ENCODE measurements around the gene TIMM10B.
A peak's percentile ranks its signal among the peaks of the same experiment; 100 is the strongest.

Gene TIMM10B

DNA sequence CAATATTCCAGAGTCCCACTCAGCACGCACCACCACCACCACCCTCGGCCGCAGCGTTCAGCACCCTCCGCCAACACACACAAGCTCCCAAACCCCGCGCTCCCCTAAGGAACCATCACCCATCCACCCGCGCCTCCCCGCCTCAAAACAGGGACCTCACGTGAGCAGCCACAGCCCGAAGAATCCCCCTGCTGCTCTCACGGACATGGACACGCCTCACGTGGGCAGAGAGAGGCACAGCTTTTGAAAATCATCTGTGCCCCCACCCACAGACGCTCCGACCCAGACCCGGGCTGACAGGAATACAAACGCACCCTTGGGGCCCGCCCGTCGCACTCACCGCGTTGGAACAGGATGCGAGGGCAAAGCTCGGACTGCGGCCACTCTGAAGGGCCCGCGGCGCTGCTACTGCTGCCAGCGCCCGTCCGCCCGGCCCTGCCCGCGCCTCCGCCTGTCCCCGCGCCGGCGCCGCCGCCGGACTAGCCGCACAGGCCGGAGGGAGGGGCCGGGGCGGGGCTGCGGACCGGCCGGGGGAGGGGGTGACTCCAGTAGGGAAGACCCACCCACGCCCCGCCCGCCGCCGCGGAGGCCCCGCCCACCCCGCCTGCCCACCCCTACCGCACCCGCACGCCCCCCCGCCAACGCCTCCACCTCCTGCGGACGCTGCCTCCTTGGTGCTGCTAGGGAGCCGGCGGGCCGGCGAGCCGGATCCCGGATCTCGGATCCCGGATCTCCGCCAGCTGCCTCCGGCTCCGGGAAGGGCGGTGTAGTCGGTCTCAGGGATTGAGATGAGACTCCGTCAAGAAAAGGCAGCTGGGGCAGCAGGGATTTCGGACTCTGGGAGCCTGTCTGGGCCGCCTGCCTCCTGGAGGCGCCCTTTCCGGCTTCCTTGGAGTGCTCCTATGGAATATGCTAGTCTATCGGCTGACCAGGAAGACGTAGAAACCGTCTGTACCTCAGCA, 7.6 kb upstream of the TIMM10B start, which contains the start of gene TRIM3:
Gene TRIM3, minus strand, starts transcription at position 491 of the 962 bp plus-strand sequence. CDS start 8,246 bp downstream, outside the sequence.
- peak; percentile 85 for DNase-seq

- no peak for DNase-seq
These were observed 6.9 kb upstream of the TIMM10B start for GRCh38 chr11:6474413-6474792.

- no peak for DNase-seq
These were observed 6.3 kb upstream of the TIMM10B start for GRCh38 chr11:6474806-6475500.

- peak; percentile 71 for DNase-seq
These were observed 5.4 kb upstream of the TIMM10B start for GRCh38 chr11:6475936-6476335.

- DNase-seq = peak; percentile 4
These were observed 4.7 kb upstream of the TIMM10B start for GRCh38 chr11:6476571-6476970.

DNA sequence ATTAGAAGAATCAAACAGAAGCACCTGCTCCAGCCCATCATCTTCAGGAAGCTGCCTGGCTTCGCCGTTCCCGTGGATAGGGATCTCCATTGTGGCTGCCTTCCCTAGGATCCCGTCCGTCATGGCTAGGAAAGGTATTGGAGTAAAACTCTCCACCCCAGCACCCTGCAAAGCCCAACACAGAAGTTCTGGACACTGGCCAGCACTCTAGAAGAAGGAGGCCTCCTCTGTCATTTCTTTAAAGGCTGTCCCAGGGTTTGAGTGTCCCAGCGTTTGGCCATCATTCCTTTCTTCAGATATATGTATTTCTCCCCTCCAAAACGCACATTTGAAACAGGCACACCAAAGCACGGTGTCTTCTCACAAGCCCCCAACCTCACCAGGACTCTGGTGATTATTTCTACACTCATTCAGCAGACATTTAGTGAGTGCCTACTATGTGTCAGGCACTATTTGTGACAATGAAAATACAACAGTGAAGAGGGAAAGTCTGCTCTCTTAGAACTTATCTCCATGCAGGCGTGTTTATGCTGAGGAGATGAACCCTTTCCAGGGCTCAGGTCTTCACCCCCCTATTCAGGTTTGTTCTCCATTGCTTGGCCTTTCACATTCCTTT, 894 bp upstream of the TIMM10B start:
- DNase-seq = no peak

GRCh38 chr11:6481924-6482275, 599 bp downstream of the TIMM10B start:
- DNase-seq = no peak

- DNase-seq = no peak
These were observed 1.1 kb downstream of the TIMM10B start for GRCh38 chr11:6482441-6482840.

- no peak for DNase-seq
These were observed 1.7 kb downstream of the TIMM10B start for GRCh38 chr11:6483015-6483414.

- no peak for DNase-seq
These were observed 4.4 kb downstream of the TIMM10B start for GRCh38 chr11:6485661-6486060.

DNA sequence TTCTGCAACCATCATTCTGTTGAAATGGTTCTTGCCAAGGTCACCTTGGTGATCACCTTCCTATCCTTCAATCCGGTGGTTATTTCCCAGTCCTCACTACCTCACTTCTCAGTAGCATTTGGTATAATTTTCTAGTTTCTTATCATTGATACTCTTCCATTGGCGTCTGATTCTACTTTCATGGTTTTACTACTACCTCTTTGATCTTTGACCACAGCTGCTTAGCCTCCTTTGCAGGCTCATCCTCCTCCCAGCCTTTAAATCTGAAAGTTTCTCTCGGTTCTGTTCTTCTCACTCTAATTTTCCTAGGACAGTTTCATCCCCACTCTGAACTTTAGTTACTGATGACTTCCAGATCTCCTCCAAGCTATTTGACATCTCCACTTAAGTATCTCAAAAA, 5.0 kb downstream of the TIMM10B start:
- no peak for DNase-seq

DNA sequence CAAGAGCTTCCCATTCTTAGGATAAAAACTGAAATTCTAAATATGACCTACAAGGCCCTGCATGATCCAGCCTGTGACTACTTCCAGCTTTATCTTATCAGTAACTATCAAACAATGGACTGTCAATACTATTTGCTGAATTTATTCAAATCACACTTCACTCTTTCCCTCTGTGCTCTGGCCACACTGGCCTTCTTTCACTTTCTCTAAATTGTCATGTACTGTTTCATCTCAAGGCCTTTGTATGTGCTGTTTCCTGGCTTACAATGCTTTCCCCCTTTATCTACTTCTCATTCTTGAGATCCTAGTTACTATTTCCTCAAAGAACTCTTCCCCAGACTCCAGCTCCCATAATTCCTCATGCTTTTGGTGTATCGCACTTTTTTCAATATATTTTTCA, 5.6 kb downstream of the TIMM10B start:
- no peak for DNase-seq

DNA sequence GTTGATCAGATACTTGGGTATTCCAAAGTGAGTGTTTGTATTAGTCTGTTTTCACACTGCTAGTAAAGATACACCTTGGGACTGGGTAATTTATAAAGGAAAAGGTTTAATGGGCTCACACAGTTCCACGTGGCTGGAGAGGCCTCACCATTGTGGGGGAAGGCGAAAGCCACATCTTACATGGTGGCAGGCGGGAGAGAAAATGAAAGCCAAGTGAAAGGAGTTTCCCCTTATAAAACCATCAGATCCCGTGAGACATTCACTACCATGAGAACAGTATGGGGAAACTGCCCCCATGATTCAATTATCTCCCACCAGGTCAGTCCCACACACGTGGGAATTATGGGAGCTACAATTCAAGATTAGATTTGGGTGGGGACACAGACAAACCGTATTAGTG, 7.0 kb downstream of the TIMM10B start:
- DNase-seq = no peak

GRCh38 chr11:6488821-6489220, 7.5 kb downstream of the TIMM10B start:
- DNase-seq = no peak

- DNase-seq = no peak
These were observed 8.0 kb downstream of the TIMM10B start for GRCh38 chr11:6489306-6489705.

DNA sequence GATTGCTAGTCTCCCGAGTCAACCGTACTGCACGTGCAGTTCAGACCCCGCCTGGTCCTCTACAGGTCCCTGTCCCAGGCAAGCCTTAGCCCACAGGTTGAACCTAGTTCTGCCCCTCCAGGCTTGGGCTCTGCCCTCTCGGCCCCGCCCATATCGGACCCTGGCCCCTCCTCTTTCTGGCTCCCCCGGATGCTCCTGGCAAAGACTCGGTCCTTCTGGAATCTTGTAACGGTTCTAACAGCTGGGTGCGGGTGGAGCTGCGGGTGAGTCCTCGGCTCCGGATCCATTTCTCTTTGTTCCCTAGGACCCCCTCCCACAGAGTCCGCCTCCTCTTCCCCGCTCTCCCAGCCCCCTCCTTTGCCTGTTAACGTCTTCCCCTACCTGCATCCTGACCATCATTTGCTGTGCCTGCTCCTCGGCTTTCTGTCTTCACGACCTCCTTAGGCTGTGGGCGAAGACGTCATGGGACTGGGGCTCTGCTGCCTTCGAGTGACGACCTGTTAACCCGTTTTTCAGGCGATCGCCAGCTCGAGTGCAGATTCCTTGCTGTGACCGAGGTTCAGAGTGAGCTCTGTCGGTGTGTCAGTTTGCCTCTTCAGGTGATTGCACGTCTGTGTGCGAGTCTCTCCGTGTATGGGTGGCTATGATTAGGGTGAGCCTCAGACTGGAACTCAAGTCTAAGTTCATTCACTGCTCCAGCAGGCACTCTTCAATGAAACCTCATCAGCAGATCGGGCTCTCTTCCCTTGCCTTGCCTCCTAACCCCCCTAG, 16.0 kb downstream of the TIMM10B start, which contains the start of gene DNHD1:
Gene DNHD1, plus strand, starts transcription at position 212 of the 771 bp plus-strand sequence. CDS start 936 bp downstream, outside the sequence.
- DNase-seq = no peak

DNA sequence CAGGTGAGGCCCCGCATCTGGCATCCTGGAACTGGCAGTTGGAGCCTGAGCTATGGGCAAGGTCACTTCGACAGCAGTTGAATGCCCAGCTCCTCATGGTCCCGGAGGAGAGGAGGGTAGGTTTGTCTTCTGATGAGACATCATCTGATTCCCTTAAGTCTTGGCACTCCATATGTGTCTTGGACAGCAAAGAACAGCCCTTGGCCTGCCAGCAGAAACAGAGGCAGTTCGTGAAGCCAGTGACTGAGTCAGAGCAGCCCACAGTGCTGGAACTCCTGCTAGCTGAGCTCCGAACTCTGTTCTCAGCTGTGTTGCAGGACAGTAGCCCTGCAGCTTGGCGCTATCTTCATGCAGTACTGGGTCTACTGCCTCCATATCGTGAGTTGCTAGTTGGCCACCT, 16.8 kb downstream of the TIMM10B start:
- no peak for DNase-seq

DNA sequence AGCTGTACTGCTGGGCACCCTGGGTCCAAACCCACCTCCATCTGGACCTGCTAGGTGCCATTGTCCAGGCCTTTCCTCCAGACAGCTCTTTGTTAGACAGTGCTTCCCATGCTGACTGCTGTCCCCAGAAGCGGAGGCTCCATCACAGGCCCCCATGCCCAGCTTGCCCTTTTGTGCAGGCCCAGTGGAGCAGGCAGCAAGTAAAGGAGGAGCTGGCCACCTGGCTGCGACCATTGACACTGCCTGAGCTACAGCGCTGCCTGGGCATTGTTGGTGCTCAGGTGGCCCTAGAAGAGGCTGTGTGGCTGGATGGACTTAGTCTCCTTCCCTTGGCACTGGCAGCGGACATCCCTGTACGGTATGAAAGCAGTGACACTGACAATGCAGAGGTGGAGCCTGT, 17.2 kb downstream of the TIMM10B start:
- DNase-seq = no peak

DNA sequence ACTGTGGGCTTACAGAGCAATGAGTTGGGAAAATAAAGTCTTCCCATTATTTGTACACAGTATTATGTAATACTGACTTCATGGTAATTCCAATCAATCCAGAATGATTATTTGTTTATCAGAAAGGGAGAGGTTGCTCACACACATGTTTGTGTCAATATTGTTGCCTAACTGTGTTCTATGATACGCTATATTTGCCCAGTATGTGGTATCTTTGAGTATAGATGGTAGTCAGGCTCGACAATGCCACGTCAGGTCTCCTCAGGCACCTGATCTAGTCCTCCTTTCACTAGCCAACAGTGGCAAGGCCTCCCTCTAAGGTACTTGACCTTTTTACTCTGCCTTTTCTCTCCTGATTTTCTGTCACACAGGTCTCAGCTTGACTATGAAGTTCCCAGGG, 21.1 kb downstream of the TIMM10B start:
- no peak for DNase-seq

DNA sequence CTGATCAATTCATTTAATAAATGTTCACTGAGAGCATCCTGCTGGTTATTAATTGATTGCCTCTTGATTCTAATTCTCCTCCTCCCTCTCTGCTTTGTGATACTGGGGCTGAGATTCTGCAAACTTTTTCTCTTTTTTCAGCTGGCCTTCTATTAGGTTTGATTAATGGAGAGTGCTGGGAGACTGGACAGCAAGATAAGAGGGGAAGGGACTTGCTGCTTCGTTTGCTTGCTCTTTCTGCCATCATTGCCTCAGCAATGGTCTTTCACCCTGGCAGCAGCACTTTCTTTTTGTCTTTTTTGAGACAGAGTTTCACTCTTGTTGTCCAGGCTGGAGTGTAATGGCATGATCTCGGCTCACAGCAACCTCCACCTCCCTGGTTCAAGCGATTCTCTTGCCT, 22.9 kb downstream of the TIMM10B start:
- DNase-seq = no peak

DNA sequence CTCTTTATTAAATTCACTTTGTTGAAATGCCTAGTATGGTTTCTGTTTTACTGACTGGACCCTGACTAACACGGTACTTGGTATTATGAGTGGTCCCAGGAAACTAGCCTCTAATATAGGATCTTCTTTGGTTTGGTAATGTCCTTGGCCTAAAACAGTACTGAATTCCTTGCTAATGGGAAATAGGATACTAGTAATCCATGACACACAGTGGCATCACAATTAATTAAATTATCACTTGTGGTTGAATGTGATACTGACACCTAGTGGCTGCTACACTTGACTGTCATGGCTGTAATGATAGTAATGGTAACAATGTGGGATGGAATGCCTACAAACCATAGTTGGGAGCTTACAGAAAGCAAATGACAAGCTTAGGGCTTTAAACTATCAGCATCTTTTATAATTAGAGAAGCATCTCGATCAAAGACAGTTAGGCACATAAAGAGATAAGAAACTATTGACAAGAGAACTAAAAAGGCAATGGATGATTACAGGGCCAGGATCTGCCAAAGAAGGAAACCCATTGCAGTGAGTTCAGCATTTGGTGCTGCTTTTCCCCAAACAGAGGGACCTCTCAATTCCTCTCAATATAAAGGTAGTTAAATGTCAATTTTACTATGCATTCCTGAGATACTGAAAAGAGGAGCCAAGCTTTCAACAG, 24.4 kb downstream of the TIMM10B start:
- DNase-seq = peak; percentile 1

DNA sequence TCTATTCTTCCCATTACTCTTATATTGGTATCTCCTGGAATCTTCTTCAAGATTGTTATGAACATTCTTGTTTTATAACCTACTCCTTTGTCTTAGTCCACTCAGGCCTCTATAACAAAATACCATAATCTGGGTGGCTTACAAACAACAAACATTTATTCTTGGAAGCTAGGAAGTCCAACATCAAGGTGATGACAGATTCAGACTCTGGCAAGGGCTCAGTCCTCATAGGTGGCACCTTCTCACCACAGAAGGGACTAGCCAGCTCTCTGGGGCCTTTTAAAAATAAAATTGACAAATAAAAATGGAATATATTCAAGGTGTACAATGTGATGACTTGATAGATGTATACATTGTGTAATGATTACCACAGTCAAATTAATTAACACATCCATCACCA, 35.6 kb downstream of the TIMM10B start:
- no peak for DNase-seq

Data from NCI-H774 (cell line).